Spinal cord (tissue), 10 donors: ENCODE data around the gene THNSL1. TPM values are rescaled to one million over a fixed set of nuclear protein-coding genes. Genes with fewer than 3 reads are reported as not detected.
A peak's percentile ranks its signal among the peaks of the same experiment; 100 is the strongest.

Experiments used
- DNase-seq, 6 donors: peaks; one replicate each; pipeline versions ENCODE4 v3.0.0 to v3.0.0-alpha.2; 2013 to 2015; ENCODE audit warnings: low spot score in 6 of 6, low read depth in 4 of 6
- H3K27ac ChIP-seq: one replicate; pipeline ENCODE4 v1.5.1; 2013; ENCODE audit warnings: low read depth, low read length, control low read depth
- H3K27me3 ChIP-seq: one replicate; pipeline ENCODE4 v1.6.1; 2013; ENCODE audit warnings: low read length; ENCODE audit not compliant: control insufficient read depth, insufficient read depth
- H3K36me3 ChIP-seq: one replicate; pipeline ENCODE4 v1.6.1; 2013; ENCODE audit warnings: low read length; ENCODE audit not compliant: control insufficient read depth, insufficient read depth
- H3K4me1 ChIP-seq: one replicate; pipeline ENCODE4 v1.6.1; 2013; ENCODE audit warnings: low read length; ENCODE audit not compliant: control insufficient read depth, insufficient read depth
- H3K4me3 ChIP-seq: one replicate; pipeline ENCODE4 v1.5.1; 2013; ENCODE audit warnings: low read depth, low read length, control low read depth
- H3K9me3 ChIP-seq: one replicate; pipeline ENCODE4 v1.6.1; 2013; ENCODE audit warnings: low read length; ENCODE audit not compliant: control insufficient read depth, insufficient read depth
- WGBS: methylation state at CpG from one replicate; pipeline ENCODE4 v1.1.5; 2013; ENCODE audit warnings: missing lambda C conversion rate; ENCODE audit not compliant: insufficient coverage; 5-methylcytosine and 5-hydroxymethylcytosine counted together
- polyA plus RNA-seq, 2 donors: library from polyadenylated mRNA; unstranded; fragments of 120-200 nt; gene quantifications; one replicate each; pipeline ENCODE4 v1.2.1, GENCODE V29; 2013; ENCODE audit not compliant: insufficient read length in 2 of 2
- total RNA-seq, 2 donors: library from RNA; depleted of rRNA in 1 of 2; stranded (reverse); fragments of 120-200 nt in 1 of 2; fragments of >200 nt in 1 of 2; gene quantifications; one replicate each; pipeline versions ENCODE4 v1.2.3 to v1.2.4, GENCODE V29; 2013 to 2014
- donor health status: healthy.

Gene THNSL1
- total and polyA plus RNA-seq, 4 donors, result 8.7 to 15.5 (median 8.8) TPM

GRCh38 chr10:24981161-24981710 is 35.2 kb upstream of the THNSL1 start:
- Histone ChIP-seq H3K36me3 (no peaks in the 10 kb centered on the region), H3K9me3 (no peaks in the 10 kb centered on the region), H3K27me3 (no peaks in the 10 kb centered on the region), H3K27ac (no peak overlapping the region), H3K4me3 (no peak overlapping the region), H3K4me1 (no peaks in the 10 kb centered on the region)
- no peak for DNase-seq
- WGBS, result 92% methylated on average over 1 of the region's 5 CpGs

GRCh38 chr10:24982319-24983112 is 33.9 kb upstream of the THNSL1 start:
- WGBS, result no CpG with 5 or more reads among the region's 1 CpG
- H3K27me3 ChIP-seq, result no peaks in the 10 kb centered on the region

GRCh38 chr10:24983130-24983529 is 33.3 kb upstream of the THNSL1 start:
- Histone ChIP-seq H3K27me3 (no peaks in the 10 kb centered on the region), H3K9me3 (no peaks in the 10 kb centered on the region), H3K4me3 (no peak overlapping the region), H3K27ac (no peak overlapping the region), H3K4me1 (no peaks in the 10 kb centered on the region), H3K36me3 (no peaks in the 10 kb centered on the region)
- WGBS, result 100% methylated on average over 1 of the region's 4 CpGs
- DNase-seq, result no peak

More at GRCh38 chr10:24982319-24983112, 33.9 kb upstream of the THNSL1 start:
- no peaks in the 10 kb centered on the region for H3K36me3 ChIP-seq
- no peak overlapping the region for H3K27ac ChIP-seq
- no peaks in the 10 kb centered on the region for H3K4me1 ChIP-seq
- no peak for DNase-seq
- H3K9me3 ChIP-seq, result no peaks in the 10 kb centered on the region
- no peak overlapping the region for H3K4me3 ChIP-seq

- DNase-seq, result no peak
- no CpG with 5 or more reads among the region's 3 CpGs for WGBS
- no peak overlapping the region for H3K4me3 ChIP-seq
- no peaks in the 10 kb centered on the region for H3K36me3 ChIP-seq
- no peaks in the 10 kb centered on the region for H3K4me1 ChIP-seq
- H3K9me3 ChIP-seq, result no peaks in the 10 kb centered on the region
- H3K27ac ChIP-seq, result no peak overlapping the region
- no peaks in the 10 kb centered on the region for H3K27me3 ChIP-seq
Observed at GRCh38 chr10:24983946-24984345, 32.5 kb upstream of the THNSL1 start.

GRCh38 chr10:24984906-24985305 is 31.5 kb upstream of the THNSL1 start:
- no peaks in the 10 kb centered on the region for H3K9me3 ChIP-seq
- no peaks in the 10 kb centered on the region for H3K4me1 ChIP-seq
- WGBS, result no CpG with 5 or more reads among the region's 3 CpGs
- no peak overlapping the region for H3K27ac ChIP-seq
- H3K27me3 ChIP-seq, result no peaks in the 10 kb centered on the region
- H3K36me3 ChIP-seq, result no peaks in the 10 kb centered on the region
- no peak for DNase-seq
- H3K4me3 ChIP-seq, result no peak overlapping the region

- peak in 2 of 6 donors; percentile 67 to 77 for DNase-seq
- no peak overlapping the region for H3K27ac ChIP-seq
- no peak overlapping the region for H3K4me3 ChIP-seq
- H3K9me3 ChIP-seq, result no peaks in the 10 kb centered on the region
- H3K36me3 ChIP-seq, result no peaks in the 10 kb centered on the region
- 50% methylated on average over 11 of the region's 12 CpGs for WGBS
- no peaks in the 10 kb centered on the region for H3K4me1 ChIP-seq
- H3K27me3 ChIP-seq, result no peaks in the 10 kb centered on the region
Observed at GRCh38 chr10:24988831-24989640, 27.4 kb upstream of the THNSL1 start.

GRCh38 chr10:24989867-24990266 is 26.5 kb upstream of the THNSL1 start:
- WGBS, result no CpG with 5 or more reads among the region's 1 CpG
- no peaks in the 10 kb centered on the region for H3K9me3 ChIP-seq
- DNase-seq, result peak in 2 of 6 donors; percentile 39 to 42
- no peak overlapping the region for H3K4me3 ChIP-seq
- no peaks in the 10 kb centered on the region for H3K4me1 ChIP-seq
- H3K27ac ChIP-seq, result no peak overlapping the region
- no peaks in the 10 kb centered on the region for H3K36me3 ChIP-seq
- H3K27me3 ChIP-seq, result no peaks in the 10 kb centered on the region

- no peaks in the 10 kb centered on the region for H3K36me3 ChIP-seq
- H3K27ac ChIP-seq, result no peak overlapping the region
- no peak for DNase-seq
- no peak overlapping the region for H3K4me3 ChIP-seq
- H3K9me3 ChIP-seq, result no peaks in the 10 kb centered on the region
- WGBS, result 94% methylated on average over 12 of the region's 13 CpGs
- H3K27me3 ChIP-seq, result no peaks in the 10 kb centered on the region
- no peaks in the 10 kb centered on the region for H3K4me1 ChIP-seq
Observed at GRCh38 chr10:24991298-24991697, 25.1 kb upstream of the THNSL1 start.

GRCh38 chr10:24992512-24993133 is 23.8 kb upstream of the THNSL1 start:
- no peak overlapping the region for H3K4me3 ChIP-seq
- no peak overlapping the region for H3K27ac ChIP-seq
- no peaks in the 10 kb centered on the region for H3K9me3 ChIP-seq
- H3K27me3 ChIP-seq, result no peaks in the 10 kb centered on the region
- no peaks in the 10 kb centered on the region for H3K36me3 ChIP-seq
- no peak for DNase-seq
- no peaks in the 10 kb centered on the region for H3K4me1 ChIP-seq
- 100% methylated on average over 1 of the region's 3 CpGs for WGBS
